Spleen (tissue), 7 donors: Measurements from ENCODE around the gene VAV2.

Source experiments
- CTCF ChIP-seq, 11 experiments: fragments of 200-600 bp in 7 of 11; fragments of 450-650 bp in 4 of 11; sonication (generic) in 4 of 11; IDR thresholded peaks in 8 of 11; conservative IDR thresholded peaks in 3 of 11; 1 replicate in 7 of 11; 2 replicates in 4 of 11; pipeline versions ENCODE4 v1.4.0 to v1.8.0; 2016 to 2021; ENCODE audit warnings: antibody characterized with exemption in 11 of 11, inconsistent platforms in 4 of 11, mild to moderate bottlenecking in 1 of 11
- POLR2A ChIP-seq, 3 donors: fragments of 450-650 bp; IDR thresholded peaks; one replicate each; pipeline ENCODE4 v1.5.1; 2017; ENCODE audit warnings: antibody characterized with exemption in 3 of 3, mild to moderate bottlenecking in 1 of 3
- POLR2AphosphoS5 ChIP-seq, 3 donors: sonication (generic); formaldehyde crosslinking; IDR thresholded peaks; one replicate each; pipeline ENCODE4 v1.5.1; 2017; ENCODE audit warnings: antibody characterized with exemption in 3 of 3
- donor health status: DM: no; HTN: no; CAD: no; lungs with moderate emphysema.
- donor health status: DM: no; HTN: no; CAD: no.
- donor health status: DM: no; HTN: no; CAD: no.

GRCh38 chr9:133916159-133916541 is 76.0 kb downstream of the VAV2 start:
- TF ChIP-seq CTCF (IDR thresholded peaks at IDR 0.05 in 8 of 11, conservative IDR thresholded peaks at IDR 0.05 in 3 of 11) (no peak), POLR2A (IDR thresholded peaks at IDR 0.05) (no peak), POLR2AphosphoS5 (IDR thresholded peaks at IDR 0.05) (no peak)
